Measurements from ENCODE around the gene TMEM50B. TPM values are rescaled to one million over a fixed set of nuclear protein-coding genes. Genes with fewer than 3 reads are reported as not detected.

Gene TMEM50B
- total RNA-seq, 1 donor from 2014 or later = 31.0 TPM

Other genes starting within 250 kb of the TMEM50B start
- gene IL10RB, start 213.6 kb downstream of the TMEM50B start, total RNA-seq = 17.4 to 23.5 TPM (median 19.0 TPM) in 3 replicates
- 40.3 to 52.3 TPM (median 47.7 TPM) in 3 replicates for gene IFNAR1, start 155.0 kb downstream of the TMEM50B start, total RNA-seq
- 58.1 to 58.4 TPM (median 58.3 TPM) in 3 replicates for gene IFNGR2, start 76.6 kb downstream of the TMEM50B start, total RNA-seq
- 2.4 to 3.5 TPM (median 2.6 TPM) in 3 replicates for gene DNAJC28, start 11.7 kb upstream of the TMEM50B start, total RNA-seq
- 56.4 to 69.8 TPM (median 58.2 TPM) in 3 replicates for gene GART, start 62.1 kb upstream of the TMEM50B start, total RNA-seq
- gene SON, start 63.1 kb upstream of the TMEM50B start, total RNA-seq = 216 to 269 TPM (median 220 TPM) in 3 replicates
- 17.9 to 23.9 TPM (median 18.7 TPM) in 3 replicates for gene DONSON, start 108.7 kb upstream of the TMEM50B start, total RNA-seq
- 30.4 to 39.9 TPM (median 30.7 TPM) in 3 replicates for gene CRYZL1, start 161.8 kb upstream of the TMEM50B start, total RNA-seq
- gene ITSN1, start 162.5 kb upstream of the TMEM50B start, total RNA-seq = 29.8 to 39.7 TPM (median 31.3 TPM) in 3 replicates